Right lobe of liver (tissue), 4 donors: ENCODE results near the gene LRRC47.

Source experiments
- CTCF ChIP-seq, 4 donors: fragments of 200-600 bp in 3 of 4; fragments of 450-650 bp in 1 of 4; IDR thresholded peaks; one replicate each; pipeline versions ENCODE4 v1.5.1 to v1.8.0; 2016 to 2022; ENCODE audit warnings: antibody characterized with exemption in 4 of 4, mild to moderate bottlenecking in 2 of 4
- POLR2A ChIP-seq: fragments of 450-650 bp; IDR thresholded peaks from one replicate; pipeline ENCODE4 v1.6.1; 2017; ENCODE audit warnings: antibody characterized with exemption, mild to moderate bottlenecking
- donor health status: DM: no; HTN: no; CAD: no.
- donor health status: DM: no; HTN: no; CAD: no.
- donor health status: DM: no; HTN: yes; CAD: no.

- no peak for TF ChIP-seq CTCF (IDR thresholded peaks at IDR 0.05)
- no peak for TF ChIP-seq POLR2A
These were observed 51.2 kb downstream of the LRRC47 start for GRCh38 chr1:3745071-3745470.
